ENCODE data around the gene TGFB1I1. TPM values are rescaled to one million over a fixed set of nuclear protein-coding genes. Genes with fewer than 3 reads are reported as not detected.
A peak's percentile ranks its signal among the peaks of the same experiment; 100 is the strongest.
"Not testable (repeated sequence)": the region's sequence is repeated elsewhere in the genome, so short reads cannot be mapped to it uniquely, and the experiment has no call there.

Gene TGFB1I1
- 114 TPM for polyA plus RNA-seq (ENCODE audit: insufficient read length)

DNA sequence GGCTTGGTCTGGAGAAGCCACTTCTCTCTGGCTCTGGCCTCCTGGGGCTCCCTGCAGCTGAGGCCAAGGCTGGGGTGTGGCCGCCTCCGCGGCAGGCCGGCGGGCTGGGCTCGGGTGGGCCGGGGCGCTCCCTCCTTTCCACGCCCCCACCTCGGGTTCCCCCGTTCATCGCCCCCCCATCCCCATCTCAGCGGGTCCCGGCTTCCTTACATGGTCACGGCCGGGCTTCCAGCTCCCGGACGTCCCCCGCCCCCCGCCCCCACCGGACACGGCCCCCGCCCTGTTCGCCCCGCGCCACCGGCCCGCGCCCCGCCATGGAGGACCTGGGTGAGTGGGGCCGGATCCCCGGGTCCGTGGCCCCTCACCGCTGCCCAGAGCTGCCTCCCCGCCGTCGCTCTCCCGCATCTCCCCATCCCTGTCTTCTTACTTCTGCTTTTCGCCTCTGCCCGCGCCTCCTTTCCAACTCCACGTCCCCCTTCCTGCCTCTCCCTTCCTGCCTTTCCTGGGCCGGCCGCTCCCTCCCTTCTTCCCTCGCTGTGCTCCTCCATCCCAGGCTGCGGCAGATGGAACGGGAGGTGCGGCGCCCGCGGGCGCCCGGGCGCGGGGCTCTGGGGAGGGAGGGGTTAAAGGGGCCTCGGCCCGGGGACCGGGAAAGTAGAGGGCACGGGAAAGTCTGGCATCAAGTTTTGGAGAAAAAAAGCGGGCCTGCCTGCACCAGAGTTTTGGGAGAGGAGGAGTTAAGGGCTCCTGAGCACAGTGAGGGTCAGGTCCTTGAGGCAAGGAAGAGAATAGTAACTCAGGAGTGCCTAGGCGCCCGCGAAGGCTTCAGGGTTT is at the start of gene TGFB1I1:
Gene TGFB1I1, plus strand, starts transcription at position 278 of the 834 bp plus-strand sequence. Its CDS starts 37 bp downstream, at position 315.
- DNase-seq: peak; percentile 79

- no peak for DNase-seq
Measured at GRCh38 chr16:31423241-31423640, 48.7 kb upstream of the TGFB1I1 start.

- no peak for DNase-seq
Measured at GRCh38 chr16:31423801-31424200, 48.2 kb upstream of the TGFB1I1 start.

- DNase-seq: peak; percentile 68
Measured at GRCh38 chr16:31427441-31428278, 44.3 kb upstream of the TGFB1I1 start.

DNA sequence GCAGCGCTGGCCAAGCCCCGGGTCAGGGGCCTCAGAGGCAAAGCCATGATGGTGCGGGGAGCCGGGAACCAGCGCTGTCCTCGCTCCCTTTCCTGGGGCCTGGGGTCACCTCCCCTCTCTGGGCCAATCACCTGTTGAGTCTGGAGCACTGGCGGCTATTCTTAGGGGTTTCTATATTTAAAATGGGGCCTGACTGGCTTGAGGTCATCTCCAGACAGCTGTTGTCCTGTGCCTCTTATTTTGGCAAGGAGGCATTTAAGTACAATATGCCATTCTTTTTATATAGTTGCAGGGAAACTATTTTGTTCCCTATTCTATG is 43.7 kb upstream of the TGFB1I1 start, which contains the start of gene COX6A2:
Gene COX6A2, minus strand, starts transcription at position 82 of the 319 bp plus-strand sequence. Its CDS starts 35 bp downstream, at position 47.
- no peak for DNase-seq

DNA sequence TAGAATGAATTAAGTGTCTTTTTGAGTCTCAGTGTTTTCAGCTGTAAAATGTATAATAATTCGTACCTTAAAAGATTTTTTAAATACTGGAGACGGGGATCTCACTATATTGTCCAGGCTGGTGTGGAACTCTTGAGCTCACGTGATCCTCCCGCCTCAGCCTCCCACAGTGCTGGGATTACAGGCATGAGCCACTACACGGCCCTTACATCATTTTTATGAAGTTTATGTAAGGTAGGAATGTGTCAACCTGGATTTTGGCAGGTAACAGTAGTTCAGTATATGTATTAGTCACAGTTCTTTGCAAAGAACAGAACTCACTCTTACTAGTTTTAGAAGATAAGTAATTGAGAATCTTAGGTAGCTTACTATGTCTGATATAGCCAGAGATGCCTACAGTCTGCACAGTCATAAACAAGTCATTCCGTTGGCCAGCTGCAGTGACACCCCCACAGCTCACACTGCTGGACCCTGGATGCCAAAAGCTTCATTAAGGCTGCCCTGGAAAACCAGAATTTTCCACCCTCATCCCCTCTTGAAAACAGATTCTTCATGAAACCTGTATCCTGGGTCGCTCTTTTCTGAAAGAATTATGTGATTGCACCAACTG is 43.2 kb upstream of the TGFB1I1 start:
- no peak for DNase-seq

DNA sequence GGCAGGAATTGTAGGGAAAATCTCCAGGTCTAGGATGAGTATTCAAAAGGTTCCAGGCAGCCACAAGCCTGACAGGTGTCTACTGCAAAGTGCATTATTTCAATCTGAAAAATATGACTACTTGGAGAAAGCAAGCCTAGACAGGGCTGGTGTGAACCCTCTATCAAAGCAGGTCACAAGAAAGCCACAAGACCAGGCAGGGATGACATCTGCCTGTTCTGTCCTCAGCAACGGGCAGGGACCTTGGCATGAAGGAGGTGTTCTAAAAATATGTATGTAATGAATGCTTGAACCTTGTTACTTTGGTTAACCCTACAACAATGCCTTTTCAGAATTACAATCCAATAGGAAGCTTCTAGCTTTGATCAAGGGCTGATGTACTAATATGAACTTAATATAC is 42.6 kb upstream of the TGFB1I1 start:
- DNase-seq: no peak

GRCh38 chr16:31429796-31430195 is 42.2 kb upstream of the TGFB1I1 start:
- no peak for DNase-seq

DNA sequence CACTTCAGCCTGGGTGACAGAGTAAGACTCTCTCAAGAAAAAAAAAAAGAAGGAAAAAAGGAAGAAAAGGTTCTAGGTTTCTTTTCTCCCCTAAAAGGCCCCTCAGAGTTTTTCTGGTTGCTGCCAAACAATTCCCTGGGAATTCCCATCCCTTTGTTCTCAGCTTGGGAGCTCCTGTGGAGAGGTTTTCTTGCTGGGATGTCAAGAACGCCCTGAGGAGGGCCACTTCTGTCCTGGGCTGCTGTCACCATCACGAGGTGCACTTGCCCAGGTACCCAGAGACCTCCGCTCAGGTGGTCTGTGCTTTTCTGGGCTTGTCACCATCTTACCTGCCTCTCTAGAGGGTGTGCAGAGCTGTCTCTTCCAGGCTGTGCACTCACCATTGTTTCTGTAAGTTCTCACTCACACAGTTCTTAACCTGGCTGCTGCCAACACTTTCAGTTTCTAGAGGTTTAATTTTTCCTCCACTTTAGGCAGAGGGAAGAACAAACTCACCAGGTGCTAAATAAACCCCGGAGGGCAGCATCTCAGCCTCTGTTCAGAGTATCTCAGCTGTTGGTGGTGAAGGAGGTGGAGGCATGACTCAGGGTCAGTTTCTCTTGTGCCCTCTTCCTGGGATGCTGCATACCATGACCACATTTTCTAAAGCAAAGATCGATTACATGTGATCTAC is 41.4 kb upstream of the TGFB1I1 start:
- DNase-seq: no peak

GRCh38 chr16:31435341-31436220 is 36.4 kb upstream of the TGFB1I1 start:
- no peak for DNase-seq

- no peak for DNase-seq
Measured at GRCh38 chr16:31436221-31437045, 35.5 kb upstream of the TGFB1I1 start.

GRCh38 chr16:31438414-31438813 is 33.5 kb upstream of the TGFB1I1 start:
- no peak for DNase-seq

GRCh38 chr16:31439023-31439422 is 32.9 kb upstream of the TGFB1I1 start:
- DNase-seq: not testable (repeated sequence)

GRCh38 chr16:31439519-31439918 is 32.4 kb upstream of the TGFB1I1 start:
- no peak for DNase-seq

GRCh38 chr16:31440516-31441184 is 31.3 kb upstream of the TGFB1I1 start:
- no peak for DNase-seq

DNA sequence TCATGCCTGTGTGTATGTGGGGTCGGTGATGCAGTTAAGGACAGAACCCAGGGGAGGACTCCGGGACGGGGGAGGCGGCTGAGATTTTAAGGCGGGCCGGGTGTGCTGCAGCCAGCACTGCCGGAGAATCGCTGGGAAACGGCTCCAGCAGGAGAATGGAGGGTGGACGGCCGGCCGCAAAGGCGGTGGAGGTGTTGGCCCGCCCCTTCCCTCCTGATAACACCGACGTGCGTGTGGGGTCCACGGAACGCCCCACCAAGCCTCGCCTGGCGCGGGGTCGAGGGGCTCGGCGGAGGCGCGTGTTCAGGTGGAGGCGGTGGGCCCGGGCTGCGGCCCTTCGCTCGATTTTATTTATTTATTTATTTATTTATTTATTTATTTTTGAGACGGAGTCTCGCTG is 30.0 kb upstream of the TGFB1I1 start:
- DNase-seq: no peak

DNA sequence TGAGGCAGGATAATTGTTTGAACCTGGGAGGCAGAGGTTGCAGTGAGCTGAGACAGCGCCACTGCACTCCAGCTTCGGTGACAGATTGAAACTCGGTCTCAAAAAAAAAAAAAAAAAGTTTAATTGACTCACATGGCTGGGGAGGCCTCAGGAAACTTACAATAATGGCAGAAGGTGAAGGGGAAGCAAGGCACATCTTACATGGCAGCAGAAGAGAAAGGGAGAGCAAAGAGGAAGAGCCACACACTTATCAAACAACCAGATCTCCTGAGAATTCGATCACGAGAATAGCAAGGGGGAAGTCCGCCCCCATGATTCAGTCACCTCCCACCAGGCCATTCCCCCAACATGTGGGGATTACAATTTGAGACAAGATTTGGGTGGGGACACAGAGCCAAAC is 26.0 kb upstream of the TGFB1I1 start:
- not testable (repeated sequence) for DNase-seq

DNA sequence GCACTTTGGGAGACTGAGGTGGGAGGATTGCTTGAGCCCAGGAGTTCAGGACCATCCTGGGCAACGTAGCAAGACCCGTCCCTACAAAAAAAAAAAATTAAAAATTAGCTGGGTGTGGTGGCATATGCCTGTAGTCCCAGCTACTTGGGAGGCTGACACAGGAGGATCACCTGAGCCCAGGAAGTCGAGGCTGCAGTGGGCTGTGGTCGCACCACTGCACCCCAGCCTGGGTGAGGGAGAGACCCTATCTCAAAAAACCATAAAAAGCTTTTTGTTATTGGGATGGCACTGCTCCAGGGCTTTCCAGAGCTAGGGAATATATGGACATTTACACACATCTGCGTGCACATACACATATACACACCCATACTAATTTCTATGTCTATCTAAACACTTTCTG is 20.8 kb upstream of the TGFB1I1 start:
- DNase-seq: no peak

- no peak for DNase-seq
Measured at GRCh38 chr16:31451681-31452351, 20.1 kb upstream of the TGFB1I1 start.

Data from hindlimb muscle (tissue), 1 donor.